ENCODE results near the gene NMNAT2. TPM values are rescaled to one million over a fixed set of nuclear protein-coding genes. Genes with fewer than 3 reads are reported as not detected.

NMNAT2 gene
- total RNA-seq, 1 donor from 2014 or later, result 0.50 TPM

- H2AFZ ChIP-seq (ENCODE audit: low read depth, low read length), result no peak overlapping the region
- Mint-ChIP-seq H3K36me3 (ENCODE audit: low read depth, unreplicated experiment) (no peaks in the 10 kb centered on the region), H3K4me3 (ENCODE audit: unreplicated experiment) (no peak overlapping the region), H3K4me1 (ENCODE audit: low read depth, unreplicated experiment) (peaks cover 10% of the 10 kb centered on the region), H3K27ac (ENCODE audit: unreplicated experiment) (no peak overlapping the region), H3K27me3 (ENCODE audit: low read depth, unreplicated experiment) (peaks cover 37% of the 10 kb centered on the region), H3K9me3 (ENCODE audit: unreplicated experiment) (peaks cover 7% of the 10 kb centered on the region)
- H3K9ac ChIP-seq (ENCODE audit: low read length), result no peak overlapping the region
- peaks cover 24% of the 10 kb centered on the region for H3K27me3 ChIP-seq (ENCODE audit: insufficient read depth, low read length)
- H3K4me3 ChIP-seq (ENCODE audit: insufficient read depth, low read depth, low read length), result no peak overlapping the region
- H3K4me1 ChIP-seq (ENCODE audit: insufficient read depth, low read length), result peaks cover 4% of the 10 kb centered on the region
- DNase-seq (ENCODE audit: low read depth) (no peak), FAIRE-seq (no peak)
- peaks cover 3% of the 10 kb centered on the region for H3K9me3 ChIP-seq (ENCODE audit: insufficient read depth, low read depth, low read length)
- no peak overlapping the region for H3K4me2 ChIP-seq (ENCODE audit: low read length)
- H4K20me1 ChIP-seq (ENCODE audit: insufficient read depth, low read length), result no peaks in the 10 kb centered on the region
- no peaks in the 10 kb centered on the region for H3K36me3 ChIP-seq (ENCODE audit: insufficient read depth, low read length)
- H3K27ac ChIP-seq (ENCODE audit: low read depth, low read length), result no peak overlapping the region
- H3K79me2 ChIP-seq (ENCODE audit: insufficient read depth, low read length), result no peaks in the 10 kb centered on the region
- no peak for TF ChIP-seq EZH2 (IDR thresholded peaks at IDR 0.05; ENCODE audit: insufficient read depth, low read length)
- no peak for TF ChIP-seq CTCF (IDR thresholded peaks at IDR 0.05; ENCODE audit: insufficient read depth, low read depth, low read length)
Measured at GRCh38 chr1:183330335-183330734, 87.8 kb downstream of the NMNAT2 start.

- H3K9me3 ChIP-seq (ENCODE audit: insufficient read depth, low read depth, low read length), result peaks cover 3% of the 10 kb centered on the region
- H4K20me1 ChIP-seq (ENCODE audit: insufficient read depth, low read length), result no peaks in the 10 kb centered on the region
- H2AFZ ChIP-seq (ENCODE audit: low read depth, low read length), result no peak overlapping the region
- H3K9me3 Mint-ChIP-seq (ENCODE audit: unreplicated experiment), result peaks cover 5% of the 10 kb centered on the region
- no peak overlapping the region for H3K27ac Mint-ChIP-seq (ENCODE audit: unreplicated experiment)
- TF ChIP-seq EZH2 (IDR thresholded peaks at IDR 0.05; ENCODE audit: insufficient read depth, low read length) (no peak), CTCF (IDR thresholded peaks at IDR 0.05; ENCODE audit: insufficient read depth, low read depth, low read length) (no peak)
- H3K27ac ChIP-seq (ENCODE audit: low read depth, low read length), result no peak overlapping the region
- no peak overlapping the region for H3K9ac ChIP-seq (ENCODE audit: low read length)
- H3K4me1 ChIP-seq (ENCODE audit: insufficient read depth, low read length), result peaks cover 9% of the 10 kb centered on the region
- H3K27me3 Mint-ChIP-seq (ENCODE audit: low read depth, unreplicated experiment), result peaks cover 35% of the 10 kb centered on the region
- peaks cover 24% of the 10 kb centered on the region for H3K27me3 ChIP-seq (ENCODE audit: insufficient read depth, low read length)
- no peak overlapping the region for H3K4me2 ChIP-seq (ENCODE audit: low read length)
- FAIRE-seq (no peak), DNase-seq (ENCODE audit: low read depth) (no peak)
- no peaks in the 10 kb centered on the region for H3K36me3 Mint-ChIP-seq (ENCODE audit: low read depth, unreplicated experiment)
- no peak overlapping the region for H3K4me3 Mint-ChIP-seq (ENCODE audit: unreplicated experiment)
- H3K4me3 ChIP-seq (ENCODE audit: insufficient read depth, low read depth, low read length), result no peak overlapping the region
- no peaks in the 10 kb centered on the region for H3K36me3 ChIP-seq (ENCODE audit: insufficient read depth, low read length)
- no peaks in the 10 kb centered on the region for H3K79me2 ChIP-seq (ENCODE audit: insufficient read depth, low read length)
- H3K4me1 Mint-ChIP-seq (ENCODE audit: low read depth, unreplicated experiment), result peaks cover 15% of the 10 kb centered on the region
Measured at GRCh38 chr1:183328371-183328770, 89.8 kb downstream of the NMNAT2 start.

GRCh38 chr1:183327434-183328290 is 90.5 kb downstream of the NMNAT2 start:
- DNase-seq (ENCODE audit: low read depth), result no peak
- no peak for FAIRE-seq
- no peak for TF ChIP-seq CTCF (IDR thresholded peaks at IDR 0.05; ENCODE audit: insufficient read depth, low read depth, low read length)
- TF ChIP-seq EZH2 (IDR thresholded peaks at IDR 0.05; ENCODE audit: insufficient read depth, low read length), result no peak
- Histone ChIP-seq H2AFZ (ENCODE audit: low read depth, low read length) (no peak overlapping the region), H3K9ac (ENCODE audit: low read length) (no peak overlapping the region), H3K4me3 (ENCODE audit: insufficient read depth, low read depth, low read length) (no peak overlapping the region), H3K4me2 (ENCODE audit: low read length) (no peak overlapping the region), H3K79me2 (ENCODE audit: insufficient read depth, low read length) (no peaks in the 10 kb centered on the region), H3K9me3 (ENCODE audit: insufficient read depth, low read depth, low read length) (peaks cover 3% of the 10 kb centered on the region), H3K27ac (ENCODE audit: low read depth, low read length) (no peak overlapping the region), H4K20me1 (ENCODE audit: insufficient read depth, low read length) (no peaks in the 10 kb centered on the region), H3K4me1 (ENCODE audit: insufficient read depth, low read length) (peaks cover 9% of the 10 kb centered on the region), H3K27me3 (ENCODE audit: insufficient read depth, low read length) (peaks cover 24% of the 10 kb centered on the region), H3K36me3 (ENCODE audit: insufficient read depth, low read length) (no peaks in the 10 kb centered on the region)
- H3K27ac Mint-ChIP-seq (ENCODE audit: unreplicated experiment), result no peak overlapping the region
- H3K4me3 Mint-ChIP-seq (ENCODE audit: unreplicated experiment), result no peak overlapping the region
- peaks cover 36% of the 10 kb centered on the region for H3K27me3 Mint-ChIP-seq (ENCODE audit: low read depth, unreplicated experiment)
- H3K4me1 Mint-ChIP-seq (ENCODE audit: low read depth, unreplicated experiment), result peaks cover 15% of the 10 kb centered on the region
- no peaks in the 10 kb centered on the region for H3K36me3 Mint-ChIP-seq (ENCODE audit: low read depth, unreplicated experiment)
- H3K9me3 Mint-ChIP-seq (ENCODE audit: unreplicated experiment), result peaks cover 5% of the 10 kb centered on the region
